AG10803 (cell line): ENCODE results near the gene NBEAL1.
A peak's percentile ranks its signal among the peaks of the same experiment; 100 is the strongest.
"Not testable (repeated sequence)": the region's sequence is repeated elsewhere in the genome, so short reads cannot be mapped to it uniquely, and the experiment has no call there.

Experiments used
- DNase-seq: peaks from one replicate; pipeline ENCODE4 v3.0.0; 2010; ENCODE audit warnings: low read depth
- H3K4me3 ChIP-seq: 2 replicates; pipeline ENCODE4 v1.5.1; 2011; ENCODE audit warnings: mild to moderate bottlenecking, low read length, control low read depth
- CTCF ChIP-seq: conservative IDR thresholded peaks from 2 replicates; pipeline ENCODE4 v1.5.1; 2011; ENCODE audit warnings: mild to moderate bottlenecking, low read length, control low read depth, inconsistent platforms

The NBEAL1 gene

GRCh38 chr2:203062126-203062525 lies 47.5 kb downstream of the NBEAL1 start:
- no peak for DNase-seq
- H3K4me3 ChIP-seq, result no peak overlapping the region
- TF ChIP-seq CTCF, result no peak

- DNase-seq, H3K4me3 ChIP-seq: not testable (repeated sequence)
Observed at GRCh38 chr2:203066519-203067091, 51.9 kb downstream of the NBEAL1 start.

GRCh38 chr2:203070701-203071100 lies 56.0 kb downstream of the NBEAL1 start:
- DNase-seq, result no peak
- no peak for TF ChIP-seq CTCF
- no peak overlapping the region for H3K4me3 ChIP-seq

- DNase-seq, result no peak
- no peak for TF ChIP-seq CTCF
- no peak overlapping the region for H3K4me3 ChIP-seq
Observed at GRCh38 chr2:203071148-203071547, 56.5 kb downstream of the NBEAL1 start.

- TF ChIP-seq CTCF, result no peak
- no peak overlapping the region for H3K4me3 ChIP-seq
- no peak for DNase-seq
Observed at GRCh38 chr2:203072371-203072770, 57.7 kb downstream of the NBEAL1 start.

GRCh38 chr2:203077451-203077850 lies 62.8 kb downstream of the NBEAL1 start:
- peak; percentile 45 for DNase-seq
- no peak for TF ChIP-seq CTCF
- no peak overlapping the region for H3K4me3 ChIP-seq

GRCh38 chr2:203080447-203081045 lies 65.9 kb downstream of the NBEAL1 start:
- DNase-seq, result no peak
- H3K4me3 ChIP-seq, result no peak overlapping the region
- no peak for TF ChIP-seq CTCF
